HL-60 (cell line): ENCODE measurements around the gene ZNRF4.

Experiments used
- CTCF ChIP-seq: IDR thresholded peaks from one replicate; pipeline ENCODE4 v1.5.1; 2011; ENCODE audit warnings: low read length, control low read depth, inconsistent platforms; ENCODE audit not compliant: insufficient read depth
- POLR2AphosphoS5 ChIP-seq: IDR thresholded peaks from 2 replicates; pipeline ENCODE4 v1.6.1; 2012; ENCODE audit warnings: low read depth

GRCh38 chr19:5456841-5457200 is 1.6 kb downstream of the ZNRF4 start:
- TF ChIP-seq CTCF (no peak), POLR2AphosphoS5 (no peak)
